Loucy (cell line): ENCODE measurements around the gene MED17.

ENCODE experiments used
- H2AFZ ChIP-seq: fragments of 200-600 bp; sonication (generic); 2 replicates; pipeline ENCODE4 v1.6.0; 2016; ENCODE audit warnings: antibody characterized with exemption, mild to moderate bottlenecking, low read length, moderate library complexity
- H3F3A ChIP-seq: fragments of 200-600 bp; 2 replicates; pipeline ENCODE4 v1.6.0; 2016; ENCODE audit warnings: antibody characterized with exemption, low read depth, mild to moderate bottlenecking
- H3K27me3 ChIP-seq: fragments of 200-600 bp; sonication (generic); 2 replicates; pipeline ENCODE4 v1.6.1; 2014; ENCODE audit warnings: low read length, mild to moderate bottlenecking; ENCODE audit not compliant: insufficient read depth, poor library complexity, severe bottlenecking
- H3K36me3 ChIP-seq: fragments of 200-600 bp; sonication (generic); 2 replicates; pipeline ENCODE4 v1.6.1; 2016; ENCODE audit warnings: low read length; ENCODE audit not compliant: insufficient read depth
- H3K4me1 ChIP-seq: fragments of 200-600 bp; sonication (generic); 2 replicates; pipeline ENCODE4 v1.5.1; 2014; ENCODE audit warnings: low read length, mild to moderate bottlenecking; ENCODE audit not compliant: insufficient read depth, poor library complexity, severe bottlenecking
- H3K4me2 ChIP-seq: fragments of 200-600 bp; sonication (generic); 2 replicates; pipeline ENCODE4 v1.6.0; 2014; ENCODE audit warnings: antibody characterized with exemption, low read length, low read depth, mild to moderate bottlenecking; ENCODE audit not compliant: poor library complexity, severe bottlenecking
- H3K4me3 ChIP-seq: fragments of 200-600 bp; sonication (generic); 2 replicates; pipeline ENCODE4 v1.5.1; 2014; ENCODE audit warnings: low read length, mild to moderate bottlenecking, mixed read lengths; ENCODE audit not compliant: poor library complexity, severe bottlenecking
- H3K79me2 ChIP-seq: fragments of 200-600 bp; sonication (generic); 2 replicates; pipeline ENCODE4 v1.6.1; 2014; ENCODE audit warnings: low read length; ENCODE audit not compliant: insufficient read depth
- H3K9ac ChIP-seq: fragments of 200-600 bp; sonication (generic); 2 replicates; pipeline ENCODE4 v1.6.0; 2014; ENCODE audit warnings: mild to moderate bottlenecking, low read depth, low read length, moderate library complexity; ENCODE audit not compliant: poor library complexity, severe bottlenecking
- H3K9me2 ChIP-seq: fragments of 200-600 bp; sonication (generic); replicated peaks from 2 replicates; pipeline ENCODE4 v1.6.1; 2016; ENCODE audit warnings: low read depth, low read length, mixed read lengths
- H3K9me3 ChIP-seq: fragments of 200-600 bp; sonication (generic); 2 replicates; pipeline ENCODE4 v1.6.1; 2014; ENCODE audit warnings: mild to moderate bottlenecking, antibody characterized with exemption, low read length, low read depth; ENCODE audit not compliant: insufficient read depth
- H4K20me1 ChIP-seq: fragments of 200-600 bp; sonication (generic); 2 replicates; pipeline ENCODE4 v1.6.0; 2014; ENCODE audit warnings: antibody characterized with exemption, low read length, mild to moderate bottlenecking; ENCODE audit not compliant: insufficient read depth, poor library complexity, severe bottlenecking
- EZH2phosphoT487 ChIP-seq: fragments of 200-600 bp; IDR thresholded peaks from 2 replicates; pipeline ENCODE4 v1.6.1; 2018; ENCODE audit warnings: antibody characterized with exemption, mild to moderate bottlenecking, moderate library complexity, borderline replicate concordance
- TF ChIP-seq, protein P1 (sequence below): fragments of 200-600 bp; sonication (generic); conservative IDR thresholded peaks from 2 replicates; pipeline ENCODE4 v1.5.1; 2014; ENCODE audit warnings: mild to moderate bottlenecking, antibody characterized with exemption, low read length

MED17 gene

DNA sequence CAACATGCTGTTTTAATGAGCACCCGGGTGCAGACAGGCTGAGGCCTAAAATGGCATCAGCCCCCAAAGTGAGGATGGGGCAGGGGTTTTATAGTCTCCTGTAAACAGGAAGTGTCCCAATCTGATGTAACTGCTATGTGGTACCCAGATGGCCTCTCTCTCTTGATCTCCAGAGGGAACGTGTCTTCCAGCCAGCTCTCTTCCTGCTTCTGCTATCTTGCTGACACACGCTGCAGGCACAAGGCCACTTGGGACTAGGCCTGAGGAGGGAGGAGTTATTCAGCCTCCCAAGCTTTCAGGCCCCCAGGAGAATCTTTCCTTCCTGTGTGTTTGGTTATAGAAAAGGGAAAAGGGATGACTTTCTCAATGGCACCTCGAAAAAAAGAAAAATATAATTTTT is 77.7 kb downstream of the MED17 start:
- H3K9me2 ChIP-seq: no peaks in the 10 kb centered on the region
- no peaks in the 10 kb centered on the region for H3F3A ChIP-seq
- H3K36me3 ChIP-seq: no peaks in the 10 kb centered on the region
- no peak overlapping the region for H3K4me3 ChIP-seq
- no peaks in the 10 kb centered on the region for H4K20me1 ChIP-seq
- no peaks in the 10 kb centered on the region for H3K27me3 ChIP-seq
- H3K79me2 ChIP-seq: no peaks in the 10 kb centered on the region
- H2AFZ ChIP-seq: no peak overlapping the region
- TF ChIP-seq EZH2phosphoT487: no peak
- TF ChIP-seq, protein P1, sequence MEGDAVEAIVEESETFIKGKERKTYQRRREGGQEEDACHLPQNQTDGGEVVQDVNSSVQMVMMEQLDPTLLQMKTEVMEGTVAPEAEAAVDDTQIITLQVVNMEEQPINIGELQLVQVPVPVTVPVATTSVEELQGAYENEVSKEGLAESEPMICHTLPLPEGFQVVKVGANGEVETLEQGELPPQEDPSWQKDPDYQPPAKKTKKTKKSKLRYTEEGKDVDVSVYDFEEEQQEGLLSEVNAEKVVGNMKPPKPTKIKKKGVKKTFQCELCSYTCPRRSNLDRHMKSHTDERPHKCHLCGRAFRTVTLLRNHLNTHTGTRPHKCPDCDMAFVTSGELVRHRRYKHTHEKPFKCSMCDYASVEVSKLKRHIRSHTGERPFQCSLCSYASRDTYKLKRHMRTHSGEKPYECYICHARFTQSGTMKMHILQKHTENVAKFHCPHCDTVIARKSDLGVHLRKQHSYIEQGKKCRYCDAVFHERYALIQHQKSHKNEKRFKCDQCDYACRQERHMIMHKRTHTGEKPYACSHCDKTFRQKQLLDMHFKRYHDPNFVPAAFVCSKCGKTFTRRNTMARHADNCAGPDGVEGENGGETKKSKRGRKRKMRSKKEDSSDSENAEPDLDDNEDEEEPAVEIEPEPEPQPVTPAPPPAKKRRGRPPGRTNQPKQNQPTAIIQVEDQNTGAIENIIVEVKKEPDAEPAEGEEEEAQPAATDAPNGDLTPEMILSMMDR: no peak
- no peak overlapping the region for H3K9ac ChIP-seq
- H3K9me3 ChIP-seq: no peaks in the 10 kb centered on the region
- no peaks in the 10 kb centered on the region for H3K4me1 ChIP-seq
- H3K4me2 ChIP-seq: no peak overlapping the region
